ENCODE data around the gene XYLT2. TPM values are rescaled to one million over a fixed set of nuclear protein-coding genes. Genes with fewer than 3 reads are reported as not detected.
"Not testable (repeated sequence)": the region's sequence is repeated elsewhere in the genome, so short reads cannot be mapped to it uniquely, and the experiment has no call there.

XYLT2 gene
- polyA plus RNA-seq (ENCODE audit: insufficient read length): 26.2 TPM

DNA sequence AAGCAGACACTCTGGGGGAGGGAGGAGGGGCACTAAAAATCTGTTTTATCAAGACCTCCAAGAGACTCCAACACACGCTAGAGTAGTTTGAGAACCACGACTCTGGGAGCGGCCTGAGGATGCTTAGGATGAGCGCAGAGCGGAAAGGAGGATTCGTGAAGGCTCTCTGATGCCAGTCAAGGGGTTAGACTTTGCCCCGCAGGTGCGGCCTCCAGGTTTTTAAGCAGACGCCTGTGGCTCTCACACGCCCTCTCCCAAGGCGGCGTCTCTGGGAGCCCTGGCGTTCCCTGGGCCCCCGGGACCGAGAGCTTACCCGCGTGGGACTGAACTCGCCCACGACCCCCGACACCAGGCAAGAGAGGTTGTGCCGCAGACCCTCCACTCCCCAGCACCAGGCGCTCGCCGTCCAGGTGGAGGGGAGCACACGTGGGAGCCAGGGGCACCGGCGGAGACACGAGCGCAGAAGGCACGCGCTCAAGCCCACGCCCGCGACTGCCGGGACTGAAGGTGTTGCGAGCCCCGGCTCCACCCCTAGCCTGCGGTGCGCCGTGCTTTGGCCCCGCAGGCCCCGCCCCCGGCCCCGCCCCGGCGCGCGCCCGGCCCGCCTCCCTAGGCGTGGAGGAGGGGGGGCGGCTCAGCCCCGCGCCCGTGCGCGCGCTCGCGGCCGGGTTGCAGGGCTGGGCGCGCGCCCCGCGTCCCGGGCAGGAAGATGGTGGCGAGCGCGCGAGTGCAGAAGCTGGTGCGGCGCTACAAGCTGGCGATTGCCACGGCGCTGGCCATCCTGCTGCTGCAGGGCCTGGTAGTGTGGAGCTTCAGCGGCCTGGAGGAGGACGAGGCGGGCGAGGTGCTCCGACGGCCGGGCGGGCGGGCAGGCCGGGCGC, at the start of gene XYLT2:
Gene XYLT2, plus strand, starts transcription at position 695 of the 881 bp plus-strand sequence. Its CDS starts 15 bp downstream, at position 710.
- peak; percentile 51 for DNase-seq (ENCODE audit: low read depth)

- no peak for DNase-seq (ENCODE audit: low read depth)
These were observed 48.5 kb upstream of the XYLT2 start for GRCh38 chr17:50297407-50297865.

DNA sequence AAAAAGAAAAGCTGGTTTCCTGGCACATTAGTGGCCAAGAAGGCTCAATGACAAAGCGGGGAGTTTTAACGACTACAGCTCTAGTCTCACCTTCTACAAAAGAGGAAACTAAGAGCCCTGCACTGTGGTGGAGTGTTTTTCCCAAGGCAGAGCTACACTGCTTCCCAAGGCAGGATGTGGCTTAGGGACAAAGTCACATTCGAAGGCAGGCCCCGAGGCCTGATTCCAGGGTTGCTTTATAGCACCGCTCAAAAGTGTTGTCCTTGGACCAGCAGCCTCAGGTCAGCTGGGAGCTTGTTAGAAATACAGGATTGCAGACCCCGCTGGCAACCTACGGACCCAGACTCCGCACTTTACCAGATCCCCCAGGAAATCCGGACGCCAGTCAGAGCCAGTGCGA, 47.9 kb upstream of the XYLT2 start:
- DNase-seq (ENCODE audit: low read depth): no peak

- DNase-seq (ENCODE audit: low read depth): no peak
These were observed 46.1 kb upstream of the XYLT2 start for GRCh38 chr17:50299776-50300175.

- DNase-seq (ENCODE audit: low read depth): not testable (repeated sequence)
These were observed 45.1 kb upstream of the XYLT2 start for GRCh38 chr17:50300824-50301223.

DNA sequence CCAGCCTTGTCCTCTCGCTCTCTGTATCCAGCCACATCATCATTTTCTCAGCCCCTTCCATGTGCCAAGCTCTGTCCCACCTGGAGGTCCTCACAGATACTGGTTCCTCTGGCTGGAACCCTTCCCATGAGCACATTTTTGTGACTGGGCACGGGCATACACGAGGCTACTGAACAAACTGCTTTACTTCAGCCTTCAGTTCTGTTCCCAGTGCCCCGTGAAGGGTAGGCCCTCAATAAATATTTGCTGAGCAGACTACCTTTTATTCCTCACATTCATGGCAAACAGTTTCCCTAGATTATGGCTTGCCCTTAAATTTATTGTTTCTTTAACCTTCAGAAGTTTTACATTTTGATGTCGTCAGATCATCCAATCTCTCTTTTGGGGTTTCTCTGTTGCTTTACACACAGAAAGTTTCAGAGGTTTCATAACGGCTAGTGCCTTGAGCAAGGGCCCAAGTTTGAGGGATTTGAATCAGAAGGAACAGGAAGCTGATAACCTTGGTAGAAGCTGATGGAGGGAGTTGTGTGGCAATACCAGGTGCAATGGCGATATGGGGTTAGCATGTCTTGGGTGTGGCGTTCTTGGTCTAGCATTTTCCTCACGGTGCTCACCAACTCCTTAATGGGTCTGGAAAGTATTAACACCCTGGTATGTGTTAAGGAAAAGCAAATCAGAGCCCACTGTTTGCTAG, 43.9 kb upstream of the XYLT2 start:
- DNase-seq (ENCODE audit: low read depth): no peak

GRCh38 chr17:50303051-50303450, 42.9 kb upstream of the XYLT2 start:
- no peak for DNase-seq (ENCODE audit: low read depth)

DNA sequence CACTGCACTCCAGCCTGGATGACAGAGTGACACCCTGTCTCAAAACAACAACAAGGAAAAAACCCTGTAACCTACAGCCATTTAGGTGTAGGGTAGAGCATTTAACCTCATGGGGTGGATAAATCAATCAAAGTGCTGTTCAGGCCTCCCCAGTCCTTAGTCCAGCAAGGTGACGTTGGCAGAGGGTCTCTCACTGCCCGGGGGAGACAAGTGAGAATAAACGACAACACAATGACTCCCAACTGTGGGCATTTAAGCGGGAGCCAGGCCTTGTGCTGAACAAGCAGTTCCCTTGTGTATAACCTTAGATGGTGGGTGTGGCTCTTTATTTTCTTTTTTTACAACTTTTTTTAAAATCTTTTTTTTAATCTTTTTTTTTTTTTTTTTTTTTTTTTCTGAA, 42.3 kb upstream of the XYLT2 start:
- no peak for DNase-seq (ENCODE audit: low read depth)

- no peak for DNase-seq (ENCODE audit: low read depth)
These were observed 41.0 kb upstream of the XYLT2 start for GRCh38 chr17:50304781-50305404.

DNA sequence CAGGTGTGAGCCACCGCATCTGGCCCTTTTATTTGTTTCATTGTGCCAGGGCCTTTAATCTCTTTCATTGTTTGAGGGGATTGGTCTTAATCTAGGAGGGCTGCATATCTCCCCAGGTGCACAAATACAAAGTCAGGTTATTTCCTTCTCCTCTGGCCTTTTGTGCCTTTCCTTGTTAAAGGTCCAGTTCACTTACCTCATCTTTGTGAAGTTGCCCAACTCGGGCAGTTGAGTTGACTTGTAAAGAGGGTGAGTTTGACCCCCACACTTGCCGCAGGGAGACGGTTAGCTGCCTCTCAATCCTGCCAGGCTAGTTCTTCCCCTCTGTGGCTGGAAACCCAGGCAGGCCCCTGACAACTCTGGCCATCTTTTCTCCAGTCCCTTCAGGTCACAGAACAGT, 38.3 kb upstream of the XYLT2 start:
- no peak for DNase-seq (ENCODE audit: low read depth)

- no peak for DNase-seq (ENCODE audit: low read depth)
These were observed 37.3 kb upstream of the XYLT2 start for GRCh38 chr17:50308666-50309065.

DNA sequence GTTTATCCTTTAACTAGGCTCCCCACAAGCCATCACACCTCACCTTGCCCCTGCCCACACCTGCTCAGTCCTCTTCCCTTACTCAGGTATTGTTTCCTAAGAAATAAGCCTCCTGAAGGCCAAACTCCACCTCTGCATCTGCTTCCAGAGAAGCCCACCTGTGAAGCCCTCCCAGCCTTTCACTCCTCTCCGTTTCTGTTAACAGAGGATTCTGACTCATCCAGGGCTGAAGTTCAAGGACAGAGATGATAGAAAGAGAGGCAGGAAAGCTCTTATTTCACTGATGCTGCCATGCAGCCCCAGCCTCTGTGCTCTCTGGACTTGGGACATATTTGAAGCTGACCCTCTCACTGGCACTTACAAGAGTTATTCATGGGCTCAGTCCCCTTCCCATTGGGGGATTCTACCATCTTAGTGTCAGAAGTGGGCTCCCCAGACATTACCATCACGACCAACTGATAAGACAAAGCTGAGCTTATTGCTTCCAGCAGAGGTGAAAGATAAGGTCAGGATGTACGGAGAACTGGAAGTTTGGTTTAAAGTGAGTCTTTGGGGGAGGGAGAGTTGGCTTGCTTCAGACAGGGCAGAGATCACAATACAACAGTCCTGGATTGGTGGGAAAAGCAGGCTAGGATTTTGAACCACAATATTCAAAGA, 35.3 kb upstream of the XYLT2 start:
- DNase-seq (ENCODE audit: low read depth): no peak

GRCh38 chr17:50311112-50311460, 34.8 kb upstream of the XYLT2 start:
- no peak for DNase-seq (ENCODE audit: low read depth)

DNA sequence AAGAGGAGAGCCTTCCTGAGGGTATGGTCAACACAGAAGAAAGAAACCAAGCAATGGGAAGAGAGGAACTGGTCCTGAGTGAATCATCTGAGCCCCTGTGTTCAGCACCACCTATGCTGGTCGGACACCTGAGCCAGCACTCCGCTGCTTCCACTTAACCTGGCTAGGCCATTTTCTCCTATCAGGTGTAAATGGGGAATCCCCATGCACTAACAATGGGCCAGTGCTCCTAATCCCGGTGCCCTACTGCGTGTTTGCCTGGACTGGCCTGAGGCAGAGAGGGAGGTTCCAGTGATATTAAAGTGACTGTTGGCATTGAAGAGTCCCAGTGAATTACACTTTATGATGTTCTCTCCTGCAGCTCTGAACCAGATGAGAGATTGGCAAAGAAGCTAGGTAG, 34.4 kb upstream of the XYLT2 start:
- no peak for DNase-seq (ENCODE audit: low read depth)

GRCh38 chr17:50312308-50312707, 33.6 kb upstream of the XYLT2 start:
- no peak for DNase-seq (ENCODE audit: low read depth)

DNA sequence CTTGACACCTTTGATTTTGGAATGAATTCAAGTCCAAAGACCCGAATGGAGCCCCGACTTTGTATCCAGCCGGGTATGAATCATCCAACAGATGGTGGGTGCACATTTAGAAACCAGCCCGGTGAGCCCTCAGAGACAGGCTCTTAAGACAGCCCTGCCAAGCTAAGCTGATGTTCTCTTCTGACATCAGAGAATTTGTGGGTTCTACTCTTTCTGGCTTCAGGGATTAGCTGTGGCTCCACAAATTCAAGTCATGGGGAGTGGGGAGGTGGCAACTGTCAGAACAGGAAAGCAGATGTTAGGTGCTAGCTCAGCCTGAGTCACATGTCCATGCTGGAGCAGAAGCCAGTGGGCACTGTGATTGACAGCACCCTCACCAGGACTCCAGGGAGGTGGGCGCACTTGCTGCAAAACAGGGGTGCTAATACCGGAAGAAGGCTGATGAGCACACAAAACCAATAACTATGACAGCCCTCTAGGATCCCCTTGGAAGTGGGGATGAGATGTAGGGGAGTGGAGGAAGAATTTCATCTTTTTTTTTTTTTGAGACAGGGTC, 31.4 kb upstream of the XYLT2 start:
- no peak for DNase-seq (ENCODE audit: low read depth)

- no peak for DNase-seq (ENCODE audit: low read depth)
These were observed 29.8 kb upstream of the XYLT2 start for GRCh38 chr17:50316016-50316587.

DNA sequence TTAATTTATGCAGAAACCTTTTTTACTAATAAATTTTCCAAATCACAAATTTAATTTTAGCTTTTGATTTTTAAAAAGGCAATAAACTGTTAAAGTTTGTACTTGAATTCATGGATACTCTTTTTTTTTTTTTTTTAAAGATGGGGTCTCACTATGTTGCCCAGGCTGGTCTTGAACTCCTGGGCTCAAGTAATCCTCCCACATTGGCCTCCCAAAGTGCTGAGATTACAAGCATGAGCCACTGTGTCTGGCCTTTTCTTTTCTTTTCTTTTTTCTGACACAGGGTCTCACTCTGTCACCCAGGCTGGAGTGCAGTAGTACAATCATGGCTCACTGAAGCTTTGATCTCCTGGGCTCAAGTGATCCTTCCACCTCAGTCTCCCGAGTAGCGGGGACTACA, 29.3 kb upstream of the XYLT2 start:
- not testable (repeated sequence) for DNase-seq (ENCODE audit: low read depth)

DNA sequence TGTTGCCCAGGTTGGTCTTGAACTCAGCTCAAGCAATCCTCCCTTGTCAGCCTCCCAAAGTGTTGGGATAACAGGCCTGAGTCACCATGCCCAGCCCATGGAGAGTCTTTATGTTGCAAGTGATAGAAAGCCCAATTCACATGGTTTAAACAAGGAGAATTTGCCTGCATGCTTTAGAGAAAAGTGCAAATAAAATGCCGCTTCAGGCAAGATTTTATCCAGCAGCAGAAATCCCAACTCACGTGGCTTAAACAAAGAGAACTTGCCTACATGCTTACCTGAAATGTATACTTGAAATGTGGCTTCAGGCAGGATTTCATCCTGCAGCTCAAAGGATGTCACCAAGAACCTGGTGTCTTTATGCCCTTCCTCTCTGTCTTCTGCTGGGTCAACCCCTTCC, 28.8 kb upstream of the XYLT2 start:
- no peak for DNase-seq (ENCODE audit: low read depth)

- no peak for DNase-seq (ENCODE audit: low read depth)
These were observed 27.2 kb upstream of the XYLT2 start for GRCh38 chr17:50318501-50319285.
